K562 (cell line): Measurements from ENCODE around the gene TUBB2A. TPM values are rescaled to one million over a fixed set of nuclear protein-coding genes. Genes with fewer than 3 reads are reported as not detected.
A peak's percentile ranks its signal among the peaks of the same experiment; 100 is the strongest.

Experiments used
- ATF4 ChIP-seq: fragments of 450-650 bp; formaldehyde crosslinking; IDR thresholded peaks from 2 replicates; pipeline ENCODE4 v1.4.0; 2022; ENCODE audit warnings: mild to moderate bottlenecking, moderate library complexity
- BCL6 ChIP-seq: fragments of 250-450 bp; sonication (Bioruptor Pico); IDR thresholded peaks from 2 replicates; pipeline ENCODE4 v1.4.0; 2020
- BRF1 ChIP-seq: IDR thresholded peaks from 3 replicates; pipeline ENCODE4 v1.6.1; 2011; ENCODE audit warnings: borderline replicate concordance, mild to moderate bottlenecking; ENCODE audit not compliant: insufficient read length; ENCODE audit errors: extremely low read depth
- CBX5 ChIP-seq: IDR thresholded peaks from 2 replicates; pipeline ENCODE4 v1.6.1; 2014; ENCODE audit warnings: low read depth, borderline replicate concordance
- GABPA ChIP-seq: fragments of 200-800 bp; sonication (Bioruptor generic); conservative IDR thresholded peaks from 2 replicates; pipeline ENCODE4 v1.6.1; 2016; ENCODE audit warnings: low read depth, missing genetic modification characterization, missing compliant biosample characterization
- LCOR ChIP-seq: sonication (generic); formaldehyde crosslinking; IDR thresholded peaks from 2 replicates; pipeline ENCODE4 v1.8.0; 2022; ENCODE audit warnings: mild to moderate bottlenecking, missing genetic modification reagents
- MBD1 ChIP-seq: fragments of 250-450 bp; sonication (Bioruptor Pico); IDR thresholded peaks from 2 replicates; pipeline ENCODE4 v1.8.0; 2022; ENCODE audit warnings: inconsistent platforms
- MEF2A ChIP-seq: IDR thresholded peaks from 2 replicates; pipeline ENCODE4 v1.6.1; 2011; ENCODE audit warnings: low read depth, mild to moderate bottlenecking, low read length, moderate library complexity; ENCODE audit not compliant: control insufficient read depth
- NCOR1 ChIP-seq: fragments of 450-650 bp; IDR thresholded peaks from 2 replicates; pipeline ENCODE4 v1.6.1; 2016; ENCODE audit warnings: mild to moderate bottlenecking, moderate library complexity
- NFE2 ChIP-seq: IDR thresholded peaks from 2 replicates; pipeline ENCODE4 v1.6.1; 2014; ENCODE audit warnings: antibody characterized with exemption, low read depth
- RAD21 ChIP-seq, 2 experiments: fragments of 250-450 bp in 1 of 2; fragments of 450-650 bp in 1 of 2; sonication (Bioruptor Pico) in 1 of 2; formaldehyde crosslinking in 1 of 2; IDR thresholded peaks in 1 of 2; conservative IDR thresholded peaks in 1 of 2; 2 replicates each; pipeline versions ENCODE4 v1.4.0 to v1.8.0; 2020 to 2022; ENCODE audit warnings: mild to moderate bottlenecking in 2 of 2, moderate library complexity in 1 of 2
- RBM25 ChIP-seq: fragments of 200-400 bp; formaldehyde crosslinking; IDR thresholded peaks from 2 replicates; pipeline ENCODE4 v1.6.1; 2018; ENCODE audit warnings: low read length, low read depth, moderate library complexity; ENCODE audit not compliant: severe bottlenecking
- RBM34 ChIP-seq: fragments of 200-400 bp; formaldehyde crosslinking; IDR thresholded peaks from 2 replicates; pipeline ENCODE4 v1.6.1; 2018; ENCODE audit warnings: low read length, borderline replicate concordance; ENCODE audit not compliant: insufficient read depth
- SP1 ChIP-seq: sonication (generic); formaldehyde crosslinking; IDR thresholded peaks from 2 replicates; pipeline ENCODE4 v1.8.1; 2022; ENCODE audit warnings: mild to moderate bottlenecking, missing genetic modification reagents
- SREBF2 ChIP-seq: sonication (generic); formaldehyde crosslinking; IDR thresholded peaks from 2 replicates; pipeline ENCODE4 v1.4.0; 2020; ENCODE audit warnings: mild to moderate bottlenecking, missing genetic modification reagents
- STAT5A ChIP-seq: IDR thresholded peaks from 2 replicates; pipeline ENCODE4 v1.6.1; 2012; ENCODE audit warnings: low read length, inconsistent platforms, borderline replicate concordance
- TRIM24 ChIP-seq, 2 experiments: fragments of 450-650 bp; IDR thresholded peaks; 2 replicates each; pipeline ENCODE4 v1.6.1; 2016
- ZFP36 ChIP-seq: fragments of 150-350 bp; IDR thresholded peaks from 2 replicates; pipeline ENCODE4 v1.6.1; 2018; ENCODE audit warnings: low read length, low read depth; ENCODE audit not compliant: partially characterized antibody
- ZNF143 ChIP-seq: sonication (generic); formaldehyde crosslinking; IDR thresholded peaks from 2 replicates; pipeline ENCODE4 v1.9.0; 2022; ENCODE audit warnings: mild to moderate bottlenecking, missing genetic modification reagents
- ZNF274 ChIP-seq: IDR thresholded peaks from 2 replicates; pipeline ENCODE4 v1.6.1; 2011; ENCODE audit warnings: low read depth, mild to moderate bottlenecking, low read length, moderate library complexity, borderline replicate concordance
- ZNF311 ChIP-seq: fragments of 250-450 bp; sonication (Bioruptor Pico); IDR thresholded peaks from 2 replicates; pipeline ENCODE4 v1.4.0; 2020; ENCODE audit warnings: mild to moderate bottlenecking, moderate library complexity
- polyA plus RNA-seq, 8 experiments: library from polyadenylated mRNA; depleted of rRNA in 4 of 8; stranded (reverse) in 5 of 8; unstranded in 3 of 8; fragments of >200 nt; fragmentation: Nextera tagmentation in 2 of 8; fragmentation: Illumina TruSeq in 1 of 8; extraction: Ambion mirVana in 2 of 8; extraction: Trizol in 1 of 8; gene quantifications; 2 replicates each; pipeline versions ENCODE4 v1.2.1 to v1.2.3, GENCODE V29; 2011 to 2014; ENCODE audit warnings: inconsistent platforms in 1 of 8, missing spikeins in 1 of 8
- total RNA-seq, 7 experiments: library from RNA; depleted of rRNA in 6 of 7; stranded (reverse); fragments of >200 nt in 6 of 7; fragmentation: Illumina TruSeq in 2 of 7; extraction: Trizol in 2 of 7; gene quantifications; 2 replicates each; pipeline versions ENCODE4 v1.2.1 to v1.2.3, GENCODE V29; 2011 to 2021; ENCODE audit warnings: low replicate concordance in 1 of 7
- TF ChIP-seq, protein P1 (sequence below): sonication (generic); formaldehyde crosslinking; IDR thresholded peaks from 2 replicates; pipeline ENCODE4 v1.4.0; 2020; ENCODE audit warnings: mild to moderate bottlenecking, missing genetic modification reagents
- TF ChIP-seq, protein P2 (sequence below), 2 experiments: fragments of 200-800 bp in 1 of 2; sonication (Bioruptor generic) in 1 of 2; sonication (generic) in 1 of 2; formaldehyde crosslinking in 1 of 2; IDR thresholded peaks in 1 of 2; conservative IDR thresholded peaks in 1 of 2; 2 replicates each; pipeline versions ENCODE4 v1.5.0 to v1.6.1; 2016 to 2020; ENCODE audit warnings: missing compliant biosample characterization in 1 of 2, missing genetic modification characterization in 1 of 2, missing genetic modification reagents in 1 of 2

The TUBB2A gene
- total and polyA plus RNA-seq, 9 of the 15 experiments (the other 6 are each of a cell fraction or from before 2014, with no cell fraction given): 3.6 to 92.1 (median 45.6) TPM

- TF ChIP-seq, protein P1, sequence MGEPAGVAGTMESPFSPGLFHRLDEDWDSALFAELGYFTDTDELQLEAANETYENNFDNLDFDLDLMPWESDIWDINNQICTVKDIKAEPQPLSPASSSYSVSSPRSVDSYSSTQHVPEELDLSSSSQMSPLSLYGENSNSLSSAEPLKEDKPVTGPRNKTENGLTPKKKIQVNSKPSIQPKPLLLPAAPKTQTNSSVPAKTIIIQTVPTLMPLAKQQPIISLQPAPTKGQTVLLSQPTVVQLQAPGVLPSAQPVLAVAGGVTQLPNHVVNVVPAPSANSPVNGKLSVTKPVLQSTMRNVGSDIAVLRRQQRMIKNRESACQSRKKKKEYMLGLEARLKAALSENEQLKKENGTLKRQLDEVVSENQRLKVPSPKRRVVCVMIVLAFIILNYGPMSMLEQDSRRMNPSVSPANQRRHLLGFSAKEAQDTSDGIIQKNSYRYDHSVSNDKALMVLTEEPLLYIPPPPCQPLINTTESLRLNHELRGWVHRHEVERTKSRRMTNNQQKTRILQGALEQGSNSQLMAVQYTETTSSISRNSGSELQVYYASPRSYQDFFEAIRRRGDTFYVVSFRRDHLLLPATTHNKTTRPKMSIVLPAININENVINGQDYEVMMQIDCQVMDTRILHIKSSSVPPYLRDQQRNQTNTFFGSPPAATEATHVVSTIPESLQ: no peak
- no peak for TF ChIP-seq NCOR1
- TF ChIP-seq SREBF2 (CRISPR knock-in tag): no peak
- peak; percentile 99 for TF ChIP-seq SP1
- TF ChIP-seq MEF2A: no peak
- no peak for TF ChIP-seq ZNF143 (CRISPR knock-in tag)
- TF ChIP-seq ATF4 (CRISPR knock-in tag): no peak
- TF ChIP-seq MBD1 (CRISPR knock-in tag): no peak
- TF ChIP-seq, protein P2, sequence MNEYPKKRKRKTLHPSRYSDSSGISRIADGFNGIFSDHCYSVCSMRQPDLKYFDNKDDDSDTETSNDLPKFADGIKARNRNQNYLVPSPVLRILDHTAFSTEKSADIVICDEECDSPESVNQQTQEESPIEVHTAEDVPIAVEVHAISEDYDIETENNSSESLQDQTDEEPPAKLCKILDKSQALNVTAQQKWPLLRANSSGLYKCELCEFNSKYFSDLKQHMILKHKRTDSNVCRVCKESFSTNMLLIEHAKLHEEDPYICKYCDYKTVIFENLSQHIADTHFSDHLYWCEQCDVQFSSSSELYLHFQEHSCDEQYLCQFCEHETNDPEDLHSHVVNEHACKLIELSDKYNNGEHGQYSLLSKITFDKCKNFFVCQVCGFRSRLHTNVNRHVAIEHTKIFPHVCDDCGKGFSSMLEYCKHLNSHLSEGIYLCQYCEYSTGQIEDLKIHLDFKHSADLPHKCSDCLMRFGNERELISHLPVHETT (CRISPR knock-in tag; conservative IDR thresholded peaks at IDR 0.05 in 1 of 2, IDR thresholded peaks at IDR 0.05 in 1 of 2): peak in 1 of 2 experiments; percentile 90; a peak in 2 of 4 replicates
- TF ChIP-seq NFE2: no peak
- no peak for TF ChIP-seq CBX5
- TF ChIP-seq RBM34: no peak
- TF ChIP-seq STAT5A: no peak
- 0 out of 4 replicates have a peak, but pooled peaks of 1 of the 2 experiments have one; percentile 24 for TF ChIP-seq TRIM24 (IDR thresholded peaks at IDR 0.05)
- TF ChIP-seq ZFP36: no peak
- peak; percentile 13 for TF ChIP-seq RBM25
- no peak for TF ChIP-seq BRF1
- no peak for TF ChIP-seq ZNF274
- TF ChIP-seq LCOR (CRISPR knock-in tag): no peak; the same call in 1 of the 2 replicates
- TF ChIP-seq RAD21 (CRISPR knock-in tag; conservative IDR thresholded peaks at IDR 0.05 in 1 of 2, IDR thresholded peaks at IDR 0.05 in 1 of 2): 0 out of 4 replicates have a peak, but pooled peaks of 1 of the 2 experiments have one; percentile 18
- TF ChIP-seq GABPA: no peak
- TF ChIP-seq BCL6: no peak
- no peak for TF ChIP-seq ZNF311 (CRISPR knock-in tag)
These were observed 38.8 kb downstream of the TUBB2A start, which contains the start of gene BPHL (continued) for GRCh38 chr6:3118353-3119039.
